GM19193 (cell line): ENCODE measurements around the gene QSOX1.

ENCODE experiments used
- POLR2A ChIP-seq: IDR thresholded peaks from 4 replicates; pipeline ENCODE4 v1.6.1; 2011; ENCODE audit not compliant: insufficient read depth, insufficient read length; ENCODE audit errors: extremely low read depth

The QSOX1 gene

DNA sequence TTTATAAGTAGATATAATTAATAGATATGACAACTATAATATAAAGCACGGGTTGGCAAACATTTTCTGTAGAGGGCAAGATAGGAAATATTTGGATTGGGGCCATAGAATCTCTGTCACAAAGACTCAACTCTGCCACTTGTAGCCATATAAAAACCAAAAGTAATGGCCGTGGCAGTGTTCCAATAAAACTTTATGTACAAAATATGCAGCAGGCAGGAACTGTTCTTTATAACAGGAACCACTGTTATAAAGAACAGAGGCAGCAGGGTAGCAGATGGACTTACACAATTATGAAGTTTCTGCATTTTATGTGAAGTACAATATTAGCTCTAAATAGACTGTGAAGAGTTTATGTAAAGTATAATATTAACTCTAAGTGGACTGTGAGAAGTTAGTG is 16.9 kb upstream of the QSOX1 start:
- no peak for TF ChIP-seq POLR2A

DNA sequence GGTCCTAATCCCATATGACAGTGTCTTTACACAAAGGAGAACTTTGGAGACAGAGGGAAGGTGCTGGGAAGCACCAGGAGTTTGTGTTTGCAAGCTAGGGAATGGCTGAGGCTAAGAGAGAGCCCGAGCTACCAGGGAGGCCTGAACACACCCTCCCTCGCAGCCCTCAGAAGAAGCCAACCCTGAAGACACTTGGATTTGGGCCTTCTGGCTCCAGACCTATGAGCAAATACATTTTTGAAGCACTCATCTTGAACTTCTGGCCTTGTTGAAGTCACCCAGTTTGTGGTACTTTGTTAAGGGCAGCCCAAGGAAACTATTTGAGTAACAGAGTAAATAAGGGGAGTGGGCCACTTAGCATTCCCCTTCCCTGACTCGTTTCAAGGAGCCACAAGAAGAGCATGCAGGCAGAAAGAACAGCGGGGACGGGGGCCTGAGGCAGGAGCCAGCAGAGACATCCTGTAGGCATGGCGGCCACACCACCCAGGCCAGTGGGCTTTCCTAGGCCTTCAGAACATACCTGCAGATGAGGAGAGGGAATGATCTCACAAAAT is 13.2 kb upstream of the QSOX1 start:
- TF ChIP-seq POLR2A, result no peak

DNA sequence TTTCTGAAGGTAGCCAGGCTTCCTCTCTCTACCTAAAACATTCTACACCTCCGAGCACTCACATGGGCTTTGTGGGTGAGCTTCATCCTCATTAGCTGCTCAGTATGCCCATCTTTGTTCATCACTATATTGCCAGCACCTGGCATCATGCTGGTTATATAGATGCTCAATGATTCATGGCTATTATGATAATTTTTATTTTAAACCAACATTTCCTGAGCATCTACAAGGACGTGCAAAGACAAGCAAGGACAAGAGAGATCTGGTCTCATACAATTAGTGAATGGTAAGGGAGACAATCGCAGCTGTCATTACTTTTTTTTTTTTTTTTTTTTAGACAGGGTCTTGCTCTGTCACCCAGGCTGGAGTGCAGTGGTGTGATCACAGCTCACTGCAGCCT is 11.3 kb upstream of the QSOX1 start:
- TF ChIP-seq POLR2A, result no peak

DNA sequence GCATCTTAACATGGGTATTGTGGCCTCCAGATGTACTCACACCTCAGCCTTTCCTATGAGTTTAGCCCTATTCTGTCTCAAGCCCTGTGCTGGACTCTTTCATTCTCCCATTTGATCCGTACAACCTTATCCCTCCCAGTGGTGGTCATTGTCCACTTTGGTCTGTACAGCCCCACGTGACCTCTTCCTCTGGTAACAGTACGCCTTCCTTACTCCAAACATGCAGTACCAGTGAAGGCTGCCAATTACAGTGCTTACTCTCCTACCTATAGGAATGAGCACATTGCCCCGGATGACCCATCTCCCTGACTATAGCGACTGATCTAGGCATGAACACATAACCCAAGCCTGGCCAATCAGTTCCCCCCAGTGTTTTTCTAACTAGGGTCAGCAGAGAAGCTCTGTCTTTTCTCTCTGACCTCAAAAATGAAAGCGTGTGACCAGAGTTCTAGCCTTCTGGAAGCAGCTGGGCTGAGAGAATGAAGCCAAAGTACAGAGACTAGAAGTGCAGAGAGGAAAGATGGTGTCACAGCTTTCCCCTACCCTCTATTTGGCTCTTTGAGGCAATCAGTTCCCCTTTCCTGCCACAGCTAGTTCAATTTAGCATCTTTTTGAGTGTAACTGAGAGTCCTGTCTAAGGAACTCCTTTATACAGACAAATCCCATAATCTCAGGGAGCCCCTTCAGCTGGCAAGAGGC is 9.9 kb upstream of the QSOX1 start:
- TF ChIP-seq POLR2A, result no peak

DNA sequence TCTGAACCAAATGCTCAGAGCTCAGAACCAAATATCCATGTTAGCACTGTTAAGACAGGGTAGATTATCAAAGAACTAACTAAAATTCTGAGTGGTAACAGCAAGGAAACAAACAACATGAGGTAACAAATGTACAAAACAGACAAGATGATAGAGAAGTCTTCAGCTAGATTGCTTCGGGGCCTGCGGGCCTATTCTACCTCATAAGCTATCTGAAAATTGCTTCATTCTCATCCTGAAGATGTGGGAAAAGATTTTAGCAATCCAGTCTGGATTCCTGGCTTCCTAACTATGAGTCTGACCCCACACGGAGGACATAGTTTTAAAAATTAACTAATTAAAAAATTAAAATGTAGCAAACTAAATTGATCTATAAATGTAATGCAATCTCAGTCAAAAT is 9.2 kb upstream of the QSOX1 start:
- TF ChIP-seq POLR2A, result no peak

DNA sequence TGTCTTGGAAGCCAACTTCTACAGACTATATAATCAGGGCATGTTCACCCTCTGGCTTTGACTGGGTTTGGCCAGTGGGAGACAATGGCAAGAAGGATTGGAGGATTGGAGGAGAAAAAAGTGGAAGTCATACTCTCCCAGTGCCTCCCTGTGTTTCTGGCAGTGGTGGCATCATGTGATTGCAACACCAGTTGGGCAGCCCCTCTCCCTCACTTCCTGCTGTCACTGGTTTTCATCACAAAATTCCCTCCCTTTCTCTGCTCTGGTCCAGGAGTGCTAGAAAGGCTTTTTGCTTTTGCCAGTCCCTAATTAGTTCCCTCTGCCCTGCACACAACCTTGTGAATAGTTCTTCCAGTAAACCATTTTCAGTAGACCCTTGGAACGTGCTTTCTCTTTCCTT is 3.7 kb upstream of the QSOX1 start:
- no peak for TF ChIP-seq POLR2A

DNA sequence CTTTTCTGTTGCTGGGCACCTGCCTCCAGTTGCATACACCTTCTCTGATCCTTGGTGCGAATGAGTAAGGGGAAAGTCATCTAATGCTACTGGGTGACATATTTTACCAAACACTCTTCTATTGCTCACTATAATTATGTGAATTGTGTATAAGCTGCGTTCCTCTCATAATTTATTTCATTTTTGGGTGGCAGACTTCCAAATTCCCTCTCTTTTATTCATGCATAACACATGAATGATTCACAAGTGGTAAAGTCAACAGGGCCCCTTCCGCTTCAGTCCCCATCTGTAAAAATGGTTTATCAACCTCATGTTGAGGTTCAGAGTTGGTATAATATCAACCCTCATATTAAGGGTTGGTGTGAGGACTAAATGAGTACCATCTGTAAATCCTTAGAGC is 3.2 kb upstream of the QSOX1 start:
- TF ChIP-seq POLR2A, result no peak

DNA sequence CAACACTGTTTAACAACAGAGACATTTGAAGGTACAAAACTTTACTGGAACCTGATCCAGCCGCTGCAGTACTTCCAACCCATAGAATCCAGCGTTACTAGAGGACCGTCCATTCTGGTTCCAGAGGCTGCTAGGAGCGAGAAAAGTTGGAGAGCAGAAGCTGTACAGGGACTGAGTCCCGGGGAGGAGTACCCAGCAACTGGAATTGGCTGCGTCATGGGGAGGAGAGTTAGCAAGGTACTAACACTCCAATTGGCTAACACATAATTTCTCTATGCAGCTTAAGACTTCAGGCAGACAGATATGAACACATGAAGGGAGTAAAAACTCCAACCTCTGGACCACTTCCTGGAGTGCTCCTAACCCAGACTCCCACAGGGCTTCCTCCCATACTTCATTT is 2.1 kb upstream of the QSOX1 start:
- no peak for TF ChIP-seq POLR2A

DNA sequence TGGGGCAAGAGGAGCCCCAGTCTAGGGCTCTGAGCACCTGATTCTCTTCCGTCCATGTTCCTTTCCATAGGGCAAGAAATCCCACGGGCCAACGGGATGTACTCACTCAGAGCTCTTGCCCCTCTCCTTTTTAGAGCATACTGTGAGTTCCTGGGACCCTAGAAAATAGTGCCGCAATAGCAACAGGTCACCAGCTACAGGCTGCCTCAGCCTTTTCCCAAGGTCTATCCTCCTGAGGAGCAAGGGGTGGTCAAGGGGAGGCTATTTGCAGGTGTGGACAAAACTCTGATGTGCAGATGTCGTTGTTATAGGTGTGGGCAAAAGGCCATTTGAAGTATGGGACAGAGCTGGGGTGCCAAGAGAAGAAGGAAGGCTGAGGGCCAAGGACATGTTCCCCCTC is 1.6 kb upstream of the QSOX1 start:
- no peak for TF ChIP-seq POLR2A

DNA sequence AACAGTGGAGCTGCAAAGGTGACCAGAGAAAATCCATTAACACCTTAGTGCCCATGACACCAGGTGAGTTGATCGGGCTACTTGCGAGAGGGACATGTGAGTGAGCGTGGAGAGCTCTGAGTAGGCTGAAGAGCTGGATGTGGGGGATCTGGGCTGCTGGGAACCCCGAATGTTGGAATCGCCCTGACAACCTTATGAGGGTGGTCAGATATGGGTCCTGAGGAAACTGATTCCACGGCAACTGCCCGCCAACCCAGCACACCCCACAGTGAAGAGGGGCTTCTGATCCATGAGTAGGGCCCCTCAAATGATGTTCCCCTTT is 705 bp upstream of the QSOX1 start:
- TF ChIP-seq POLR2A, result no peak

DNA sequence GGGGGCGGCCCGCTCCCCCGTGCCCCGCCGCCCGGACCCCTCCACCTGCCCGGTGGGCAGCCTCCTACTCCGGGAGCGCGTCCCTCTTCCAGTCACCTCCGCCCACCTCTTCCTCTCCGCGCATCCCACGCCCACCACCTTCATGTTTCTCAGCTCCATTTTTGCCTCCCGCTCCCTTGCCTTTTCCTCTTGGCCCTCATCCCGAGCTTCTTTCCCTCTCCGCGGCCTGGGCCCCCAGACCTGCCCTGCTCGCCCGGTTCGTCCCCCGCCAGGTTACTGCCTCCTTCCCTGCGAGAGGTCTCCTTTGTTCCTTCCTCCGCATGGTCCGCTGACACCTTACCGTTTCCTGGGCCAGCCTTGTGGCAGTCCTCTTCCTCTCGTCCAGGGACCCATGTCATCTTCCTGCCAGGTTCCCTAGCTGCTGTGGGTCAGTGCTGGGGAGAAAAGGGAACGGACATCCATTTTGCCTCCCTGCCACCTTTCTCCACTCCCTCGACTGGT is 563 bp downstream of the QSOX1 start:
- TF ChIP-seq POLR2A, result no peak

DNA sequence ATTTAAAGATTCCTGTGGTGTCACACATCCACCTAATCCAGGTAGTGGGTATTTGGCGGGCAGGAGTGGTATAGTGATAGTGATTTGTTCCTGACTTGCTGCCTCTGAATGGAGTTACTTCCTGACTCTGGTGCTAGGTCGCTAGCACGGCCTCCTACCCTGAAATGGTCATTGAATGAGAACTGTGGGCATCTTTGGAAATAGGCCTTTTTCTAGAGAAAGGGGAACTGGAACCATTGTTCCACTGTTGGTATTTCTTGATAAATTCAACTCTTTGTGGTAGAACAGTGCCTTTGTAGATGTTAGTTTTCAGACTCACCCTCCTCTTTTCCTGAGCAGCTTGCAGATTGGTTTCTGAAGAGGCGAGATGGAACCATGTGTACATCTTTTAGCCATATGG is 1.5 kb downstream of the QSOX1 start:
- no peak for TF ChIP-seq POLR2A

- no peak for TF ChIP-seq POLR2A
Observed at GRCh38 chr1:180156631-180157091, 2.0 kb downstream of the QSOX1 start.

GRCh38 chr1:180157108-180157507 is 2.4 kb downstream of the QSOX1 start:
- no peak for TF ChIP-seq POLR2A

DNA sequence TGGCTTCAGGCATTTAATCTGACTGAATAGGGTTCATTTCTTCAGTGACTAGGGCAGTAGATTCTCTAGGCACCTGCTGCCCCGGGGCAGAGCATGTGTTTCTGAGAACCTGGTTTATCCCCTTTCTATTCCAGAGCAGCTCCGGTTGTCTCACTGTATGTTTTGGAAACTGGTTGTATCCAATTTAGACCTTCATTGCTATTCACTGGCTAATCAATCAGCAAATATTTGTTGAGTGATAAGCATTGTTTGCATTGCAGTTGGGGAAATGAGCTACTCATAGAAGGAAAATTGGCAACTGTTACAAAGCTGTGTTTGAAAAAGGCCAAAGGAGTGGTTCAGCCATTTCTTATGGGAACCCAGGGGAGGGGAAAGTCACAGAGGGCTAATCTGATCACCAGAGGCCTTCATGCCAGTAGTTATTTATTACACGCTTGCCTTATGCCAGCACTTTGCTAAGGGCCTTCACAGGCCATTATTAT is 2.9 kb downstream of the QSOX1 start:
- no peak for TF ChIP-seq POLR2A

GRCh38 chr1:180158149-180159147 is 3.8 kb downstream of the QSOX1 start:
- TF ChIP-seq POLR2A, result no peak

- TF ChIP-seq POLR2A, result no peak
Observed at GRCh38 chr1:180160357-180160756, 5.7 kb downstream of the QSOX1 start.
